ENCODE measurements around the gene LNX2. TPM values are rescaled to one million over a fixed set of nuclear protein-coding genes. Genes with fewer than 3 reads are reported as not detected.

Gene LNX2
- total RNA-seq, 2 experiments from 2014 or later, result 4.7 to 4.8 TPM

- DNase-seq, result no peak
- POLR2A ChIA-PET, result no interaction called here
- ATAC-seq, result peak; percentile 26
- peaks cover 13% of the 10 kb centered on the region for H3K36me3 Mint-ChIP-seq (ENCODE audit: low read depth)
- H3K9me3 Mint-ChIP-seq (ENCODE audit: low read depth), result no peaks in the 10 kb centered on the region
- H3K27ac Mint-ChIP-seq, result no peak overlapping the region
- no peaks in the 10 kb centered on the region for H3K27me3 Mint-ChIP-seq
- peaks cover 8% of the 10 kb centered on the region for H3K4me1 Mint-ChIP-seq
- CTCF ChIA-PET, result interaction anchor here (0.7 to 2.0 kb wide), 3 partner anchors 10 to 78 kb away, joined by 3 to 4 read pairs (median 3); no protein-coding TSS in a partner anchor
- intact Hi-C loops (cut with DNase I, micrococcal nuclease), result loop anchor here (5.0 to 10.0 kb wide), 2 partner anchors 155 to 268 kb away; no protein-coding TSS in a partner anchor
- H3K4me3 Mint-ChIP-seq, result no peak overlapping the region
These were observed 60.6 kb downstream of the LNX2 start for GRCh38 chr13:27559719-27560118.

- Mint-ChIP-seq H3K9me3 (ENCODE audit: low read depth) (no peaks in the 10 kb centered on the region), H3K4me1 (peaks cover under 1% of the 10 kb centered on the region), H3K27ac (no peak overlapping the region), H3K4me3 (no peak overlapping the region), H3K36me3 (ENCODE audit: low read depth) (peaks cover 10% of the 10 kb centered on the region), H3K27me3 (no peaks in the 10 kb centered on the region)
- no peak for ATAC-seq
- intact Hi-C loops (cut with DNase I, micrococcal nuclease), result loop anchor here (5.0 to 10.0 kb wide), 2 partner anchors 159 to 271 kb away; no protein-coding TSS in a partner anchor
- DNase-seq, result peak; percentile 10
- CTCF ChIA-PET, result interaction anchor here (0.5 to 1.8 kb wide), 3 partner anchors 46 to 271 kb away, joined by 4 to 5 read pairs (median 5); no protein-coding TSS in a partner anchor
- POLR2A ChIA-PET, result no interaction called here
These were observed 64.2 kb downstream of the LNX2 start for GRCh38 chr13:27556109-27556508.

GRCh38 chr13:27551562-27551961 is 68.8 kb downstream of the LNX2 start:
- Mint-ChIP-seq H3K4me3 (no peak overlapping the region), H3K27me3 (no peaks in the 10 kb centered on the region), H3K9me3 (ENCODE audit: low read depth) (no peaks in the 10 kb centered on the region), H3K27ac (no peak overlapping the region), H3K36me3 (ENCODE audit: low read depth) (peaks cover 22% of the 10 kb centered on the region), H3K4me1 (no peaks in the 10 kb centered on the region)
- no peak for DNase-seq
- intact Hi-C loops (cut with DNase I, micrococcal nuclease), result loop anchor here in 1 of 2 experiments (10.0 kb wide), 1 partner anchor 163 kb away; no protein-coding TSS in a partner anchor
- POLR2A ChIA-PET, result no interaction called here
- CTCF ChIA-PET, result interaction anchor here (0.6 to 1.1 kb wide), 3 partner anchors 13 to 605 kb away, joined by 3 to 5 read pairs (median 4); no protein-coding TSS in a partner anchor
- no peak for ATAC-seq

- H3K4me3 Mint-ChIP-seq, result no peak overlapping the region
- intact Hi-C loops (cut with DNase I, micrococcal nuclease), result no loop called here
- H3K9me3 Mint-ChIP-seq (ENCODE audit: low read depth), result no peaks in the 10 kb centered on the region
- H3K4me1 Mint-ChIP-seq, result no peaks in the 10 kb centered on the region
- no peaks in the 10 kb centered on the region for H3K27me3 Mint-ChIP-seq
- peaks cover 21% of the 10 kb centered on the region for H3K36me3 Mint-ChIP-seq (ENCODE audit: low read depth)
- no peak overlapping the region for H3K27ac Mint-ChIP-seq
- ATAC-seq (no peak), DNase-seq (no peak)
- ChIA-PET POLR2A (no interaction called here), CTCF (interaction anchor here (1.2 kb wide), 1 partner anchor 10 kb away, joined by 3 read pairs; no protein-coding TSS in a partner anchor)
These were observed 70.8 kb downstream of the LNX2 start for GRCh38 chr13:27549406-27549981.

- intact Hi-C loops (cut with DNase I, micrococcal nuclease), result no loop called here
- H3K27me3 Mint-ChIP-seq, result no peaks in the 10 kb centered on the region
- H3K27ac Mint-ChIP-seq, result no peak overlapping the region
- H3K36me3 Mint-ChIP-seq (ENCODE audit: low read depth), result peaks cover 5% of the 10 kb centered on the region
- ChIA-PET CTCF (interaction anchor here (1.3 to 1.6 kb wide), 2 partner anchors 8 to 284 kb away, joined by 6 to 7 read pairs; no protein-coding TSS in a partner anchor), POLR2A (no interaction called here)
- H3K4me1 Mint-ChIP-seq, result no peaks in the 10 kb centered on the region
- no peaks in the 10 kb centered on the region for H3K9me3 Mint-ChIP-seq (ENCODE audit: low read depth)
- DNase-seq (no peak), ATAC-seq (no peak)
- H3K4me3 Mint-ChIP-seq, result no peak overlapping the region
These were observed 78.1 kb downstream of the LNX2 start for GRCh38 chr13:27542220-27542619.

GRCh38 chr13:27541386-27541785 is 78.9 kb downstream of the LNX2 start:
- Mint-ChIP-seq H3K9me3 (ENCODE audit: low read depth) (no peaks in the 10 kb centered on the region), H3K4me3 (no peak overlapping the region), H3K36me3 (ENCODE audit: low read depth) (peaks cover 5% of the 10 kb centered on the region), H3K27ac (no peak overlapping the region), H3K27me3 (no peaks in the 10 kb centered on the region), H3K4me1 (no peaks in the 10 kb centered on the region)
- CTCF ChIA-PET, result interaction anchor here (1.2 to 1.6 kb wide), 2 partner anchors 23 to 285 kb away, joined by 3 to 7 read pairs; no protein-coding TSS in a partner anchor
- DNase-seq (no peak), ATAC-seq (no peak)
- POLR2A ChIA-PET, result no interaction called here
- intact Hi-C loops (cut with DNase I, micrococcal nuclease), result no loop called here

- Mint-ChIP-seq H3K4me3 (no peak overlapping the region), H3K36me3 (ENCODE audit: low read depth) (no peaks in the 10 kb centered on the region), H3K9me3 (ENCODE audit: low read depth) (no peaks in the 10 kb centered on the region), H3K27me3 (peaks cover 6% of the 10 kb centered on the region), H3K4me1 (peaks cover 4% of the 10 kb centered on the region), H3K27ac (peak overlapping the region; percentile 43)
- no peak for ATAC-seq
- peak; percentile 12 for DNase-seq
- intact Hi-C loops (cut with DNase I, micrococcal nuclease), result loop anchor here in 1 of 2 experiments (10.0 kb wide), 1 partner anchor 448 kb away; the partner anchor contains the start of gene URAD
- ChIA-PET CTCF (interaction anchor here (0.9 kb wide), 1 partner anchor 290 kb away, joined by 3 read pairs; no protein-coding TSS in a partner anchor), POLR2A (no interaction called here)
These were observed 83.8 kb downstream of the LNX2 start for GRCh38 chr13:27536361-27537101.

GRCh38 chr13:27535546-27535945 is 84.8 kb downstream of the LNX2 start:
- Mint-ChIP-seq H3K27ac (no peak overlapping the region), H3K9me3 (ENCODE audit: low read depth) (no peaks in the 10 kb centered on the region), H3K4me1 (peaks cover 4% of the 10 kb centered on the region), H3K36me3 (ENCODE audit: low read depth) (no peaks in the 10 kb centered on the region), H3K4me3 (no peak overlapping the region), H3K27me3 (peaks cover 6% of the 10 kb centered on the region)
- ChIA-PET POLR2A (no interaction called here), CTCF (interaction anchor here (0.8 to 4.7 kb wide), 2 partner anchors 80 to 291 kb away, joined by 3 to 42 read pairs; no protein-coding TSS in a partner anchor)
- DNase-seq (peak; percentile 9), ATAC-seq (no peak)
- intact Hi-C loops (cut with DNase I, micrococcal nuclease), result loop anchor here (2.0 to 10.0 kb wide), 2 partner anchors 289 to 449 kb away; partner anchors contain the start of gene URAD (in 1 of the 2)

GRCh38 chr13:27534981-27535380 is 85.3 kb downstream of the LNX2 start:
- Mint-ChIP-seq H3K27me3 (peaks cover 6% of the 10 kb centered on the region), H3K4me1 (peaks cover 4% of the 10 kb centered on the region), H3K4me3 (no peak overlapping the region), H3K27ac (no peak overlapping the region), H3K9me3 (ENCODE audit: low read depth) (no peaks in the 10 kb centered on the region), H3K36me3 (ENCODE audit: low read depth) (no peaks in the 10 kb centered on the region)
- POLR2A ChIA-PET, result no interaction called here
- intact Hi-C loops (cut with DNase I, micrococcal nuclease), result loop anchor here (2.0 to 10.0 kb wide), 2 partner anchors 290 to 450 kb away; partner anchors contain the start of gene URAD (in 1 of the 2)
- ATAC-seq (no peak), DNase-seq (no peak)
- CTCF ChIA-PET, result interaction anchor here (0.6 to 4.7 kb wide), 6 partner anchors 8 to 296 kb away, joined by 3 to 42 read pairs (median 4); no protein-coding TSS in a partner anchor

GRCh38 chr13:27534108-27534980 is 86.0 kb downstream of the LNX2 start:
- Mint-ChIP-seq H3K4me1 (peaks cover 4% of the 10 kb centered on the region), H3K27me3 (peaks cover 6% of the 10 kb centered on the region), H3K36me3 (ENCODE audit: low read depth) (no peaks in the 10 kb centered on the region), H3K4me3 (no peak overlapping the region), H3K9me3 (ENCODE audit: low read depth) (no peaks in the 10 kb centered on the region), H3K27ac (no peak overlapping the region)
- no peak for ATAC-seq
- intact Hi-C loops (cut with DNase I, micrococcal nuclease), result loop anchor here (2.0 to 10.0 kb wide), 2 partner anchors 290 to 450 kb away; partner anchors contain the start of gene URAD (in 1 of the 2)
- POLR2A ChIA-PET, result no interaction called here
- no peak for DNase-seq
- CTCF ChIA-PET, result interaction anchor here (0.5 to 4.7 kb wide), 10 partner anchors 8 to 296 kb away, joined by 3 to 42 read pairs (median 4); no protein-coding TSS in a partner anchor

All from activated CD4-positive, alpha-beta T cell treated with anti-CD3 and anti-CD28 coated beads for 36 hours (primary cell).